ENCODE data around the gene SPATA32.

GRCh38 chr17:45310380-45311324, 48.8 kb upstream of the SPATA32 start:
- no peak for TF ChIP-seq BACH2 (CRISPR knock-in tag; IDR thresholded peaks at IDR 0.05; ENCODE audit: borderline replicate concordance)
- no peak for TF ChIP-seq OSR1 (CRISPR knock-in tag; IDR thresholded peaks at IDR 0.05)
- TF ChIP-seq, protein P1, sequence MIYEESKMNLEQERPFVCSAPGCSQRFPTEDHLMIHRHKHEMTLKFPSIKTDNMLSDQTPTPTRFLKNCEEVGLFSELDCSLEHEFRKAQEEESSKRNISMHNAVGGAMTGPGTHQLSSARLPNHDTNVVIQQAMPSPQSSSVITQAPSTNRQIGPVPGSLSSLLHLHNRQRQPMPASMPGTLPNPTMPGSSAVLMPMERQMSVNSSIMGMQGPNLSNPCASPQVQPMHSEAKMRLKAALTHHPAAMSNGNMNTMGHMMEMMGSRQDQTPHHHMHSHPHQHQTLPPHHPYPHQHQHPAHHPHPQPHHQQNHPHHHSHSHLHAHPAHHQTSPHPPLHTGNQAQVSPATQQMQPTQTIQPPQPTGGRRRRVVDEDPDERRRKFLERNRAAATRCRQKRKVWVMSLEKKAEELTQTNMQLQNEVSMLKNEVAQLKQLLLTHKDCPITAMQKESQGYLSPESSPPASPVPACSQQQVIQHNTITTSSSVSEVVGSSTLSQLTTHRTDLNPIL (CRISPR knock-in tag; IDR thresholded peaks at IDR 0.05; ENCODE audit: low read depth) = no peak
- TF ChIP-seq ARNTL (CRISPR knock-in tag; IDR thresholded peaks at IDR 0.05; ENCODE audit: borderline replicate concordance, low read depth) = no peak
- TF ChIP-seq PPARA (CRISPR knock-in tag; IDR thresholded peaks at IDR 0.05; ENCODE audit: borderline replicate concordance) = no peak
- no peak for TF ChIP-seq RARB (CRISPR knock-in tag; IDR thresholded peaks at IDR 0.05)
- TF ChIP-seq ZNF8 (CRISPR knock-in tag; IDR thresholded peaks at IDR 0.05) = no peak
- no peak for TF ChIP-seq ZFP3 (CRISPR knock-in tag; IDR thresholded peaks at IDR 0.05)
- no peak for TF ChIP-seq PATZ1 (CRISPR knock-in tag; IDR thresholded peaks at IDR 0.05; ENCODE audit: borderline replicate concordance)
- no peak for TF ChIP-seq CSDC2 (CRISPR knock-in tag; IDR thresholded peaks at IDR 0.05)
- TF ChIP-seq ZC3H10 (CRISPR knock-in tag; IDR thresholded peaks at IDR 0.05) = no peak

All from SK-N-SH treated with all-trans-retinoic acid at 6 μM for 48 hours (cell line).